NCI-H2171 treated with DMSO at 0.1 percent for 48 hours (cell line): Measurements from ENCODE around the gene PPP6C.
"Not testable (repeated sequence)": the region's sequence is repeated elsewhere in the genome, so short reads cannot be mapped to it uniquely, and the experiment has no call there.

Source experiments
- DNase-seq: peaks from one replicate; lab custom pipeline; 2025; lab: John Stamatoyannopoulos, UW

Gene PPP6C

GRCh38 chr9:125141751-125142150 is 47.9 kb downstream of the PPP6C start:
- no peak for DNase-seq

GRCh38 chr9:125141251-125141650 is 48.4 kb downstream of the PPP6C start:
- no peak for DNase-seq

GRCh38 chr9:125140576-125140975 is 49.0 kb downstream of the PPP6C start:
- DNase-seq, result no peak

- DNase-seq, result no peak
These were observed 52.4 kb downstream of the PPP6C start for GRCh38 chr9:125137200-125137599.

GRCh38 chr9:125134976-125135375 is 54.6 kb downstream of the PPP6C start:
- no peak for DNase-seq

GRCh38 chr9:125133403-125134329 is 55.9 kb downstream of the PPP6C start:
- no peak for DNase-seq

GRCh38 chr9:125131778-125132177 is 57.8 kb downstream of the PPP6C start:
- no peak for DNase-seq

- no peak for DNase-seq
These were observed 63.4 kb downstream of the PPP6C start for GRCh38 chr9:125126019-125126746.

GRCh38 chr9:125125523-125125922 is 64.1 kb downstream of the PPP6C start:
- no peak for DNase-seq

GRCh38 chr9:125121146-125121545 is 68.5 kb downstream of the PPP6C start:
- no peak for DNase-seq

GRCh38 chr9:125119643-125120286 is 69.8 kb downstream of the PPP6C start:
- no peak for DNase-seq

GRCh38 chr9:125118696-125119095 is 70.9 kb downstream of the PPP6C start:
- not testable (repeated sequence) for DNase-seq

- DNase-seq, result not testable (repeated sequence)
These were observed 75.1 kb downstream of the PPP6C start for GRCh38 chr9:125114503-125114902.

GRCh38 chr9:125110464-125110863 is 79.1 kb downstream of the PPP6C start:
- no peak for DNase-seq

- DNase-seq, result not testable (repeated sequence)
These were observed 81.1 kb downstream of the PPP6C start for GRCh38 chr9:125108541-125108940.

GRCh38 chr9:125106285-125106893 is 83.2 kb downstream of the PPP6C start:
- no peak for DNase-seq

GRCh38 chr9:125103770-125104460 is 85.7 kb downstream of the PPP6C start:
- DNase-seq, result no peak

- DNase-seq, result no peak
These were observed 86.6 kb downstream of the PPP6C start for GRCh38 chr9:125103021-125103420.

GRCh38 chr9:125100822-125101221 is 88.8 kb downstream of the PPP6C start:
- DNase-seq, result no peak

- DNase-seq, result no peak
These were observed 89.8 kb downstream of the PPP6C start for GRCh38 chr9:125099816-125100215.
